ENCODE results near the gene GLIPR1L1.

Gene GLIPR1L1

DNA sequence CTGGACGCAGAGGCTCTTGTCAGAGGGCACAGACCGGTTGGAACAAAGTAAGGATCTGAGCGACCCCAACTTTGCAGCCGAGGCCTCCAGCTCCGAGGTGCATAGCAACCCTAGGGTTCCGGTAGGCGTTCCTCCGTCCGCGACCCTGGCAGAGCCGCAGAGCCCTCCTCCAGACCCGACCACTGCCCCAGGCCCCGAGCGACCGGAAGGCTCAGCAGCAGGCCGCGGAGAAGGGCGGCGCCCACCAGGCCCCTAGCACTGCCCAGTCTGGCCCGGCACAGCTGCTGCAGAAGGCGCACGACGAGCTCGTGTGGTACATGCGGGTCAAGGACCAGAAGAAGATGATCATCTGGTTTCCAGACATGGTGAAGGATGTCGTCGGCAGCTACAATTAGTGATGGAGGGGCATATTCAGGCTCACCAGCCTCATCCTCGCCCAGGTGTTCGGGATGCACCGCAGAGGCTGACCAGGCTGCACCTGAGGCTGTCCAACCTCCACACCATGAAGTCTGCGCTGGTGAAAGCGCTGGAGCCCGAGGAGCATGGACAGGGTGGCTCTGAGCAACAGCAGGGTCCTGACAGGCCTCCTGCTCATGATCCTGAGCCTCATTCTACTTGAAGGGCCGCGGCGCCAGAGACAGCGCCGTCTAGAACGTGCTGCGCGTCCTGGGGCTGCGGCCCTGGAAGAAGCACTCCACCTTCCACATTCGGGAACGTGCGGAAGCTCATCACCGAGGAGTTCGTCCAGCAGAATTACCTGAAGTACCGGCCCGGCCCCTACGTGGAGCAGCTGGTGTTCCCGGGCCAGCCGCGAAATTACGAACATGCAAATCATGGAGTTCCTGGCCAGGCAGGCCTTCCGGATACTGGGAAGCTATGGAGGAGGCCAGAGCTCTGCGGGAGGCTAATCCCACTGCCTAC lies 28.8 kb upstream of the GLIPR1L1 start:
- no peaks in the 10 kb centered on the region for H3K9me3 ChIP-seq (ENCODE audit: low read depth, low read length)
- DNase-seq (ENCODE audit: low read depth, low spot score), result no peak

DNA sequence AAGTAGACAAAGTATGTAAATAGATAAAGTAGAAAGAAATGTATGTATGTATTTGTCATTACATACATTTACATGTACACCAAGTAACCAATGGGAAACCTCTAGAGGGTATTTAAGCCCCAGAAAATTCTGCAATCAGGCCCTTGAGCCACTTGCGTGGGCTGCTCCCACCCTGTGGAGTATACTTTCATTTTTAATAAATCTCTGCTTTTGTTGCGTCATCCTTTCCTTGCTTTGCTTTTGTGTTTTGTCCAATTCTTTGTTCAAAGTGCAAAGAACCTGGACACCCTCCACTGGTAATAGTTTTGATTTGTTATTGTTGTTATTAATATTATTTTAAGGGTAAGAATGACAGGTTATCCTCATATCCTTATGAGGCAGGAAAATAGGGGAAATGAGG lies 26.2 kb upstream of the GLIPR1L1 start:
- Histone ChIP-seq H3K27ac (no peak overlapping the region), H3K36me3 (ENCODE audit: insufficient read depth, low read length) (no peaks in the 10 kb centered on the region), H3K9me3 (ENCODE audit: low read depth, low read length) (no peaks in the 10 kb centered on the region), H3K9ac (ENCODE audit: insufficient read length) (no peak overlapping the region), H3K4me3 (no peak overlapping the region)
- no peak for TF ChIP-seq FOXP2 (optimal IDR thresholded peaks at IDR 0.05; ENCODE audit: control extremely low read depth, extremely low read length, insufficient read depth)
- TF ChIP-seq POLR2AphosphoS5 (IDR thresholded peaks at IDR 0.05; ENCODE audit: borderline replicate concordance, low read depth, low read length), result no peak
- no peak for TF ChIP-seq EZH2 (IDR thresholded peaks at IDR 0.05)
- DNase-seq (ENCODE audit: low read depth, low spot score), result no peak

More for the DNA sequence above, 28.8 kb upstream of the GLIPR1L1 start:
- H3K36me3 ChIP-seq (ENCODE audit: insufficient read depth, low read length), result no peaks in the 10 kb centered on the region
- no peak overlapping the region for H3K4me3 ChIP-seq
- no peak for TF ChIP-seq EZH2 (IDR thresholded peaks at IDR 0.05)
- no peak for TF ChIP-seq FOXP2 (optimal IDR thresholded peaks at IDR 0.05; ENCODE audit: control extremely low read depth, extremely low read length, insufficient read depth)
- no peak for TF ChIP-seq POLR2AphosphoS5 (IDR thresholded peaks at IDR 0.05; ENCODE audit: borderline replicate concordance, low read depth, low read length)
- H3K27ac ChIP-seq, result no peak overlapping the region
- no peak overlapping the region for H3K9ac ChIP-seq (ENCODE audit: insufficient read length)

DNA sequence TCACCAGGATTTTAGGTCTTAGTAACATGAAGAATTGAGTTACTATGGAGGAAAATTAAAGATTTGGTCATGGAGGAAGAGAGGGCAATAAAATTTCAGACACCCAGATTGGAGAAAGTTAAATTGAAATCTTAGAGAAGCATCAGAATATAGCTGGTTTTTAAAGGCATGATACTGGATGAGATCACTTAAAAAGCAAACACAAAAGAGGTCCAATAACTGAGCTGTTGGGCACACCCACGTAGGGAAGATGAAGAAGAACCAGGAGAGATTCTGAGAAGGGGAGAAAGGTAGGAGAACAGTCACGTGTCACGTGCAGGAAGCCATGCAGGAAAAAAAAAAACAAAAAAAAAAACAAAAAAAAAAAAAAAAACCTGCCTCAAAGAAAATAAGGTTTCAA lies 23.1 kb upstream of the GLIPR1L1 start:
- no peak for TF ChIP-seq FOXP2 (optimal IDR thresholded peaks at IDR 0.05; ENCODE audit: control extremely low read depth, extremely low read length, insufficient read depth)
- TF ChIP-seq EZH2 (IDR thresholded peaks at IDR 0.05), result no peak
- no peak for TF ChIP-seq POLR2AphosphoS5 (IDR thresholded peaks at IDR 0.05; ENCODE audit: borderline replicate concordance, low read depth, low read length)
- Histone ChIP-seq H3K4me3 (no peak overlapping the region), H3K9me3 (ENCODE audit: low read depth, low read length) (no peaks in the 10 kb centered on the region), H3K36me3 (ENCODE audit: insufficient read depth, low read length) (no peaks in the 10 kb centered on the region), H3K27ac (no peak overlapping the region), H3K9ac (ENCODE audit: insufficient read length) (no peak overlapping the region)
- DNase-seq (ENCODE audit: low read depth, low spot score), result no peak

DNA sequence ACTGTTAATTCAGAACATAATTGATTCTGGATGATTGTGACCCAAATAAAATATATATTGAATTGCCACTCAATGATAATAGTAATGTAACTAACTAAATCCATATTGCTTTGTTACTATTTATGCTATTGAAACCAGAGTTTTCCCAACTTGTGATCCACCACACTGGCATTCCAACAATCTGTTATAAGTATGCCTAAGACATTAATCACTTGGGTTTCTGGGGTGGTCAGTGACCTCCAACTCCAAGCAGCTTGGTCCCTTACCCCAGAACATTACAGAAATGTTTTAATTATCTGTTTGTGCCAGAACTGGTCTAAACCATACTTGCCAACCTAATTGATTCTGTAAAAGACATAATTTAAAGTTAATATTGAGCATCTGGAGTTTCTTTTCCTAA lies 19.0 kb upstream of the GLIPR1L1 start:
- Histone ChIP-seq H3K9me3 (ENCODE audit: low read depth, low read length) (no peaks in the 10 kb centered on the region), H3K4me3 (no peak overlapping the region), H3K9ac (ENCODE audit: insufficient read length) (no peak overlapping the region), H3K36me3 (ENCODE audit: insufficient read depth, low read length) (no peaks in the 10 kb centered on the region), H3K27ac (no peak overlapping the region)
- no peak for DNase-seq (ENCODE audit: low read depth, low spot score)
- TF ChIP-seq FOXP2 (optimal IDR thresholded peaks at IDR 0.05; ENCODE audit: control extremely low read depth, extremely low read length, insufficient read depth) (no peak), EZH2 (IDR thresholded peaks at IDR 0.05) (no peak), POLR2AphosphoS5 (IDR thresholded peaks at IDR 0.05; ENCODE audit: borderline replicate concordance, low read depth, low read length) (no peak)

DNA sequence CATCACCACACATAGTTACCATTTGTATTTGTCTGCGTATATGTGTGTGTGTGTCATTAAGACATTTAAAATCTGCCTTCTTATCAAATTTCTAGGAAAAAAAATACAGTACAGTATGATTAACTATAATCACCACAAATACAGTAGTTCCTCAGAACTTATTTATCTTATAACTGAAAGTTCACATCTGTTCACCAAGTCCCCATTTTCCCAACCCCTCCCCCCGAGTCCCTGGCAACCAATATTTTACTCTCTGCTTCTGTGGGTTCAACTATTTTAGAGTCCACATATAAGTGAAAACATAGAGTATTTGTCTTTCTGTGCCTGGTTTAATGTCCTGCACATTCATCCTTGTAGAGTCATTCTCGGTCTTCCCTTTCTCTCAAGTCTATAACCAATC lies 16.7 kb upstream of the GLIPR1L1 start:
- Histone ChIP-seq H3K27ac (no peak overlapping the region), H3K36me3 (ENCODE audit: insufficient read depth, low read length) (no peaks in the 10 kb centered on the region), H3K4me3 (no peak overlapping the region), H3K9me3 (ENCODE audit: low read depth, low read length) (no peaks in the 10 kb centered on the region), H3K9ac (ENCODE audit: insufficient read length) (no peak overlapping the region)
- TF ChIP-seq POLR2AphosphoS5 (IDR thresholded peaks at IDR 0.05; ENCODE audit: borderline replicate concordance, low read depth, low read length) (no peak), EZH2 (IDR thresholded peaks at IDR 0.05) (no peak), FOXP2 (optimal IDR thresholded peaks at IDR 0.05; ENCODE audit: control extremely low read depth, extremely low read length, insufficient read depth) (no peak)
- no peak for DNase-seq (ENCODE audit: low read depth, low spot score)

DNA sequence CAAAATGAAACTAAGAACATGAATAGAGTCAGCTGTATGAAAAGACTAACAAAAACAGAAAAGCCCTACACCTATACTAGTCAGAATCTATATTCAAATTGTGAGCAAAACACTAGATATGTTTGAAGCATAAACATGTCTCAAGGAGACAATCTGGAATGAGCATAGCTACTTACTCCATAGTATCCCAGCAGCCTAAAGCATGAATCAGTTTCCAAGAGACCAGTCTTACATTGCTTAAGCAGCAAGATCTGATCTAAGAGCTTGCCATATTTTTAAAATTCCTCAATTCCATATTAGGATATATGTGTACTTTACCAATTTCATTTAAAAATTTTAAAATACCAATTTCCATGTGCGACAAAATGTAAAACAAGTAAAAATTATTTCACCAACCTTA lies 12.0 kb upstream of the GLIPR1L1 start:
- H3K9ac ChIP-seq (ENCODE audit: insufficient read length), result no peak overlapping the region
- TF ChIP-seq POLR2AphosphoS5 (IDR thresholded peaks at IDR 0.05; ENCODE audit: borderline replicate concordance, low read depth, low read length) (no peak), FOXP2 (optimal IDR thresholded peaks at IDR 0.05; ENCODE audit: control extremely low read depth, extremely low read length, insufficient read depth) (no peak), EZH2 (IDR thresholded peaks at IDR 0.05) (no peak)
- no peak overlapping the region for H3K4me3 ChIP-seq
- no peak overlapping the region for H3K27ac ChIP-seq
- DNase-seq (ENCODE audit: low read depth, low spot score), result no peak
- H3K36me3 ChIP-seq (ENCODE audit: insufficient read depth, low read length), result no peaks in the 10 kb centered on the region
- no peaks in the 10 kb centered on the region for H3K9me3 ChIP-seq (ENCODE audit: low read depth, low read length)

DNA sequence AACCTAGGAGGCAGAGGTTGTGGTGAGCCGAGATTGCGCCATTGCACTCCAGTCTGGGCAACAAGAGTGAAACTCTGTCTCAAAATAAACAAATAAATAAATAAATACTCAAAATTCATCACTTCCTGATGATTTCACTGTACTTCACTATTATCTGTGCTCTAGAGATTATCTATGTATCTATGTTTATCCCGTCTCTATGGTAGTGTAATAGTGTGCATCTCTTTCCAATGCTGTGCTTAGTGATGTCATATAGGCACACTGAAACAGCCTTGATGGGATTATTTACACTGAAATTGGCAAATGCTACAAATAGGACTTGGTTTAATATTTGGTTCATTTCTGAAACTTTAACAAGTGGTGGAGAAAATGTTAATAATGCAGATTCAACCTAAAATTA lies 10.8 kb upstream of the GLIPR1L1 start:
- H3K4me3 ChIP-seq, result no peak overlapping the region
- no peak overlapping the region for H3K9ac ChIP-seq (ENCODE audit: insufficient read length)
- TF ChIP-seq POLR2AphosphoS5 (IDR thresholded peaks at IDR 0.05; ENCODE audit: borderline replicate concordance, low read depth, low read length), result no peak
- TF ChIP-seq EZH2 (IDR thresholded peaks at IDR 0.05), result no peak
- no peak for TF ChIP-seq FOXP2 (optimal IDR thresholded peaks at IDR 0.05; ENCODE audit: control extremely low read depth, extremely low read length, insufficient read depth)
- DNase-seq (ENCODE audit: low read depth, low spot score), result no peak
- no peaks in the 10 kb centered on the region for H3K9me3 ChIP-seq (ENCODE audit: low read depth, low read length)
- H3K36me3 ChIP-seq (ENCODE audit: insufficient read depth, low read length), result no peaks in the 10 kb centered on the region
- no peak overlapping the region for H3K27ac ChIP-seq

DNA sequence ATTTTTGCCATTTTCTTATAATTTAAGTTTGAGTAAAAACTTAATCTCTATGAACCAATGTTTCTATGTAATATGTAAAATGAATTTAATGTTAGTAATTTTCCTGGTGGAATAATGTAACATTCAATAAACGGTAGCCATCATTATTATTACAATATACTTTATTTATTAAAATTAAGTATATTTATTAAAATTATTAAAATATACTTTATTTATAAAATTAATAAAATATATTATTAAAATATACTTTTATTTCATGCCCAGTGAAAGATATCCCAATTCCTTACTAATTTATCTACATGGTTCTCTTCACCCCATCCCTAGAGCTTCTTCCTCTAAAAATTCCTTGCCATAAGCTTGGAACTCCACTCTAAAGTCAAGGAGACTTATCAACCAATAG lies 6.8 kb upstream of the GLIPR1L1 start:
- H3K36me3 ChIP-seq (ENCODE audit: insufficient read depth, low read length), result no peaks in the 10 kb centered on the region
- H3K9me3 ChIP-seq (ENCODE audit: low read depth, low read length), result no peaks in the 10 kb centered on the region
- no peak for TF ChIP-seq FOXP2 (optimal IDR thresholded peaks at IDR 0.05; ENCODE audit: control extremely low read depth, extremely low read length, insufficient read depth)
- TF ChIP-seq POLR2AphosphoS5 (IDR thresholded peaks at IDR 0.05; ENCODE audit: borderline replicate concordance, low read depth, low read length), result no peak
- no peak for TF ChIP-seq EZH2 (IDR thresholded peaks at IDR 0.05)
- no peak for DNase-seq (ENCODE audit: low read depth, low spot score)
- H3K9ac ChIP-seq (ENCODE audit: insufficient read length), result no peak overlapping the region
- no peak overlapping the region for H3K4me3 ChIP-seq
- no peak overlapping the region for H3K27ac ChIP-seq
